ENCODE results near the gene NR3C1. TPM values are rescaled to one million over a fixed set of nuclear protein-coding genes. Genes with fewer than 3 reads are reported as not detected.

The NR3C1 gene
- total and polyA plus RNA-seq, 2 of the 13 experiments (the other 11 are each of a cell fraction or from before 2014, with no cell fraction given), result 10.0 to 24.3 TPM

DNA sequence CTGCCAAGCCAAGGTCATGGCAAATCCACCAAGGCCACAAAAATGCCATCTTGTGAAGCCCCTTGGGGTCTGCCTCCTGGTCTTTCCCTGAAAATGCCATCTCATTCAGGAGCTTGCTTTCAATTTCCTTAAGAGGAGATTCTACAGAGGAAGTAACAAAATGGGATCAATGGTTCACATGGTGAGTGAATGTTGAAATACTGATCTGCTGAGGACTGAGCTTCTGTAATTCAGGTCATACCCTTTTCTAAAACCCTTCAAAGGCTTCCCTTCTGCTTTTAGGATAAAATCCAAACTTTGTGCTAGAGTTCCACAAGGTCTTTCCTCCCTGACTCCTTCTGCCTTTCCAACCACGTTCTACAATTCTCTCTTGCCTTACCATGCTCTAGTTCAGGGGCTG, 24.7 kb upstream of the NR3C1 start (continued):
- TF ChIP-seq HHEX (CRISPR knock-in tag; IDR thresholded peaks at IDR 0.05) (no peak), SATB2 (CRISPR knock-in tag; IDR thresholded peaks at IDR 0.05) (no peak), NR2F1 (CRISPR knock-in tag; IDR thresholded peaks at IDR 0.05) (no peak), SMARCE1 (IDR thresholded peaks at IDR 0.05; ENCODE audit: borderline replicate concordance) (no peak), NR2F2 (IDR thresholded peaks at IDR 0.05; ENCODE audit: borderline replicate concordance, low read depth) (no peak)
- TF ChIP-seq, protein P1, sequence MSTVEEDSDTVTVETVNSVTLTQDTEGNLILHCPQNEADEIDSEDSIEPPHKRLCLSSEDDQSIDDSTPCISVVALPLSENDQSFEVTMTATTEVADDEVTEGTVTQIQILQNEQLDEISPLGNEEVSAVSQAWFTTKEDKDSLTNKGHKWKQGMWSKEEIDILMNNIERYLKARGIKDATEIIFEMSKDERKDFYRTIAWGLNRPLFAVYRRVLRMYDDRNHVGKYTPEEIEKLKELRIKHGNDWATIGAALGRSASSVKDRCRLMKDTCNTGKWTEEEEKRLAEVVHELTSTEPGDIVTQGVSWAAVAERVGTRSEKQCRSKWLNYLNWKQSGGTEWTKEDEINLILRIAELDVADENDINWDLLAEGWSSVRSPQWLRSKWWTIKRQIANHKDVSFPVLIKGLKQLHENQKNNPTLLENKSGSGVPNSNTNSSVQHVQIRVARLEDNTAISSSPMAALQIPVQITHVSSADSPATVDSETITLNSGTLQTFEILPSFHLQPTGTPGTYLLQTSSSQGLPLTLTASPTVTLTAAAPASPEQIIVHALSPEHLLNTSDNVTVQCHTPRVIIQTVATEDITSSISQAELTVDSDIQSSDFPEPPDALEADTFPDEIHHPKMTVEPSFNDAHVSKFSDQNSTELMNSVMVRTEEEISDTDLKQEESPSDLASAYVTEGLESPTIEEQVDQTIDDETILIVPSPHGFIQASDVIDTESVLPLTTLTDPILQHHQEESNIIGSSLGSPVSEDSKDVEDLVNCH (CRISPR knock-in tag; IDR thresholded peaks at IDR 0.05), result no peak

DNA sequence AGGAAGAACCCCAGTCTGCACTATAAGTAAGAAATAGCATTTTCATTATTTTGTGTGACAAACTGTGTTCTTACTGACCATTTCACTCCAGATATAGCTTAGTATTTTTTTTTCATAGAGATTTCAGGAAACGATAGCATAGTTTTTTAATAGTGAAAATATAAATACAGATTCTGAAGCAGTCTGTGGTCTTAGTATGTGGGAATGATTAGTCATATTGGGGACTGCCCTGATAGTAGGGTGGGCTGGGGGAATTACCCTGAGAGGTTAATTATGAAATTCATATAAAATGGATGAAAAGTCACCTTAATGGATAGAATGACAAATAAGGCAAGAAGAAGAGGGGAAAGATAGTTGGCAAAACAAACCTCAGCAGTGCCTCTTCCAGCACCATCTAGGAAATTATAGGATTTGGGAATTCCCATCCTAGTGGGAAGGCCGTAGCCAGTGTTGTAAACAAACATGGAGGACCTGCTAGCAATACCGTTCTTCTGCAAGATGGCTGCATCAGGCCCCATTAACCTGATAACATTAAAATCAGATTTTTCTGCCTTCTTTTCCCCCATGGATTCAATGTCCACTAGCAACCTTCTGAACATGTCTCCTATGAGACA, 23.7 kb upstream of the NR3C1 start:
- WGBS (ENCODE audit: low lambda C conversion rate), result 57% methylated on average over 3 of the region's 3 CpGs
- H3K9me3 ChIP-seq (ENCODE audit: low read length), result no peaks in the 10 kb centered on the region
- no peak overlapping the region for H3K9ac ChIP-seq (ENCODE audit: insufficient read depth, low read depth, low read length)
- TF ChIP-seq ZC3H13 (CRISPR knock-in tag; IDR thresholded peaks at IDR 0.05), result no peak
- TF ChIP-seq, protein P2, sequence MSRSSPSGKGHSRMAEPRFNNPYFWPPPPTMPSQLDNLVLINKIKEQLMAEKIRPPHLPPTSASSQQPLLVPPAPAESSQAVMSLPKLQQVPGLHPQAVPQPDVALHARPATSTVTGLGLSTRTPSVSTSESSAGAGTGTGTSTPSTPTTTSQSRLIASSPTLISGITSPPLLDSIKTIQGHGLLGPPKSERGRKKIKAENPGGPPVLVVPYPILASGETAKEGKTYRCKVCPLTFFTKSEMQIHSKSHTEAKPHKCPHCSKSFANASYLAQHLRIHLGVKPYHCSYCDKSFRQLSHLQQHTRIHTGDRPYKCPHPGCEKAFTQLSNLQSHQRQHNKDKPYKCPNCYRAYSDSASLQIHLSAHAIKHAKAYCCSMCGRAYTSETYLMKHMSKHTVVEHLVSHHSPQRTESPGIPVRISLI (CRISPR knock-in tag; IDR thresholded peaks at IDR 0.05; ENCODE audit: borderline replicate concordance), result no peak
- no peak for TF ChIP-seq ZNF136 (CRISPR knock-in tag; IDR thresholded peaks at IDR 0.05; ENCODE audit: low read depth)
- ChIA-PET CTCF (ENCODE audit: low intra/inter-chr PET ratio, low total read pairs) (no interaction called here), POLR2A (no interaction called here)
- BruUV-seq (replicated peaks), result no TSS peak
- H3K36me3 ChIP-seq (replicated peaks in 1 of 2; ENCODE audit: control insufficient read depth in 1 of 2, insufficient read depth in 2 of 2, low read length in 2 of 2), result no peaks in the 10 kb centered on the region
- H3K79me2 ChIP-seq (ENCODE audit: insufficient read depth, low read length), result no peaks in the 10 kb centered on the region
- FAIRE-seq (no peak), DNase-seq (ENCODE audit: low spot score) (no peak), ATAC-seq (no peak)
- in situ Hi-C loops (cut with HindIII; ENCODE audit: extremely low pct_ligation_motif_present, low pct_unique_long_range_greater_than_20kb), result loop anchor here (25.0 kb wide), 1 partner anchor 385 kb away; the partner anchor contains the start of gene HMHB1
- no peaks in the 10 kb centered on the region for H4K20me1 ChIP-seq (ENCODE audit: insufficient read depth, low read length)
- H3K27ac ChIP-seq (ENCODE audit: extremely low read length, insufficient read depth, low read length), result no peak overlapping the region
- no peak overlapping the region for H3K4me3 ChIP-seq (replicated peaks in 1 of 3; ENCODE audit: insufficient read depth in 1 of 3, low read depth in 2 of 3, low read length in 3 of 3)
- no peak overlapping the region for H2AFZ ChIP-seq (ENCODE audit: low read length)
- peaks cover under 1% of the 10 kb centered on the region; the same call in 1 of the 2 replicates for H3K4me1 ChIP-seq (ENCODE audit: insufficient read depth, low read length)
- H3K4me2 ChIP-seq (ENCODE audit: low read depth, low read length), result no peak overlapping the region
- H3K27me3 ChIP-seq (ENCODE audit: control insufficient read depth in 1 of 2, insufficient read depth in 2 of 2, low read length in 2 of 2), result no peaks in the 10 kb centered on the region
- intact Hi-C loops (cut with micrococcal nuclease; ENCODE audit: unreplicated experiment), result loop anchor here (10.0 kb wide), 1 partner anchor 932 kb away; no protein-coding TSS in a partner anchor

Measured in HepG2 (cell line).